Measurements from ENCODE around the gene NTSR2. TPM values are rescaled to one million over a fixed set of nuclear protein-coding genes. Genes with fewer than 3 reads are reported as not detected.
A peak's percentile ranks its signal among the peaks of the same experiment; 100 is the strongest.

The NTSR2 gene
- total RNA-seq, 1 donor: not detected

GRCh38 chr2:11658208-11659114 is 11.5 kb downstream of the NTSR2 start:
- no peak for DNase-seq (ENCODE audit: low read depth)
- no peak overlapping the region for H3K4me3 ChIP-seq (ENCODE audit: low read depth, low read length)

GRCh38 chr2:11657646-11658045 is 12.3 kb downstream of the NTSR2 start:
- TF ChIP-seq CTCF (IDR thresholded peaks at IDR 0.05; ENCODE audit: insufficient read depth, low read depth, low read length): no peak
- DNase-seq (ENCODE audit: low read depth): no peak
- no peak overlapping the region for H3K4me3 ChIP-seq (ENCODE audit: low read depth, low read length)

More at GRCh38 chr2:11658208-11659114, 11.5 kb downstream of the NTSR2 start:
- no peak for TF ChIP-seq CTCF (IDR thresholded peaks at IDR 0.05; ENCODE audit: insufficient read depth, low read depth, low read length)

- no peak for TF ChIP-seq CTCF (IDR thresholded peaks at IDR 0.05; ENCODE audit: insufficient read depth, low read depth, low read length)
- no peak overlapping the region for H3K4me3 ChIP-seq (ENCODE audit: low read depth, low read length)
- DNase-seq (ENCODE audit: low read depth): no peak
These were observed 12.8 kb downstream of the NTSR2 start for GRCh38 chr2:11657195-11657594.

- DNase-seq (ENCODE audit: low read depth): peak; percentile 13
- H3K4me3 ChIP-seq (ENCODE audit: low read depth, low read length): no peak overlapping the region
- TF ChIP-seq CTCF (IDR thresholded peaks at IDR 0.05; ENCODE audit: insufficient read depth, low read depth, low read length): no peak
These were observed 13.3 kb downstream of the NTSR2 start for GRCh38 chr2:11656671-11657101.

GRCh38 chr2:11656252-11656651 is 13.7 kb downstream of the NTSR2 start:
- H3K4me3 ChIP-seq (ENCODE audit: low read depth, low read length): no peak overlapping the region
- DNase-seq (ENCODE audit: low read depth): no peak
- no peak for TF ChIP-seq CTCF (IDR thresholded peaks at IDR 0.05; ENCODE audit: insufficient read depth, low read depth, low read length)

GRCh38 chr2:11655495-11655894 is 14.5 kb downstream of the NTSR2 start:
- no peak overlapping the region for H3K4me3 ChIP-seq (ENCODE audit: low read depth, low read length)
- TF ChIP-seq CTCF (IDR thresholded peaks at IDR 0.05; ENCODE audit: insufficient read depth, low read depth, low read length): no peak
- DNase-seq (ENCODE audit: low read depth): peak; percentile 83
